K562 (cell line): ENCODE measurements around the gene TRAF3IP1. TPM values are rescaled to one million over a fixed set of nuclear protein-coding genes. Genes with fewer than 3 reads are reported as not detected.

Experiments
- EP300 ChIP-seq: IDR thresholded peaks from 2 replicates; pipeline ENCODE4 v1.6.1; 2012; ENCODE audit warnings: low read length, improper control_type of control experiment
- FOXK1 ChIP-seq: sonication (generic); formaldehyde crosslinking; IDR thresholded peaks from 2 replicates; pipeline ENCODE4 v1.8.0; 2022; ENCODE audit warnings: missing genetic modification reagents, mild to moderate bottlenecking, borderline replicate concordance
- MAFF ChIP-seq: IDR thresholded peaks from 2 replicates; pipeline ENCODE4 v1.6.1; 2012; ENCODE audit warnings: low read length, improper control_type of control experiment
- MAFG ChIP-seq: fragments of 450-650 bp; conservative IDR thresholded peaks from 2 replicates; pipeline ENCODE4 v1.6.1; 2016; ENCODE audit warnings: missing genetic modification characterization, missing compliant biosample characterization
- MEIS2 ChIP-seq: fragments of 450-650 bp; IDR thresholded peaks from 2 replicates; pipeline ENCODE4 v1.6.1; 2014; ENCODE audit warnings: mild to moderate bottlenecking; ENCODE audit not compliant: partially characterized antibody
- PHB2 ChIP-seq: fragments of 450-650 bp; IDR thresholded peaks from 2 replicates; pipeline ENCODE4 v1.6.1; 2017; ENCODE audit warnings: low read depth
- RNF2 ChIP-seq: sonication (generic); IDR thresholded peaks from 2 replicates; pipeline ENCODE4 v1.6.1; 2016
- SAFB ChIP-seq: fragments of 200-400 bp; formaldehyde crosslinking; IDR thresholded peaks from 2 replicates; pipeline ENCODE4 v1.6.1; 2017; ENCODE audit warnings: low read depth, low read length, borderline replicate concordance
- STAT5A ChIP-seq: IDR thresholded peaks from 2 replicates; pipeline ENCODE4 v1.6.1; 2012; ENCODE audit warnings: low read length, inconsistent platforms, borderline replicate concordance
- ZNF41 ChIP-seq: fragments of 250-450 bp; sonication (Bioruptor Pico); conservative IDR thresholded peaks from 2 replicates; pipeline ENCODE4 v1.4.0; 2020; ENCODE audit warnings: mild to moderate bottlenecking
- ZNF518B ChIP-seq: fragments of 250-450 bp; sonication (Bioruptor Pico); IDR thresholded peaks from 2 replicates; pipeline ENCODE4 v1.5.0; 2021; ENCODE audit warnings: mild to moderate bottlenecking, moderate library complexity
- ZNF586 ChIP-seq: fragments of 450-650 bp; formaldehyde crosslinking; conservative IDR thresholded peaks from 2 replicates; pipeline ENCODE4 v1.4.0; 2020; ENCODE audit warnings: mild to moderate bottlenecking, moderate library complexity
- polyA plus RNA-seq, 8 experiments: library from polyadenylated mRNA; depleted of rRNA in 4 of 8; stranded (reverse) in 5 of 8; unstranded in 3 of 8; fragments of >200 nt; fragmentation: Nextera tagmentation in 2 of 8; fragmentation: Illumina TruSeq in 1 of 8; extraction: Ambion mirVana in 2 of 8; extraction: Trizol in 1 of 8; gene quantifications; 2 replicates each; pipeline versions ENCODE4 v1.2.1 to v1.2.3, GENCODE V29; 2011 to 2014; ENCODE audit warnings: inconsistent platforms in 1 of 8, missing spikeins in 1 of 8
- total RNA-seq, 7 experiments: library from RNA; depleted of rRNA in 6 of 7; stranded (reverse); fragments of >200 nt in 6 of 7; fragmentation: Illumina TruSeq in 2 of 7; extraction: Trizol in 2 of 7; gene quantifications; 2 replicates each; pipeline versions ENCODE4 v1.2.1 to v1.2.3, GENCODE V29; 2011 to 2021; ENCODE audit warnings: low replicate concordance in 1 of 7
- TF ChIP-seq, protein P1 (sequence below): fragments of 450-650 bp; formaldehyde crosslinking; conservative IDR thresholded peaks from 2 replicates; pipeline ENCODE4 v1.4.0; 2022; ENCODE audit warnings: mild to moderate bottlenecking, missing genetic modification characterization
- TF ChIP-seq, protein P2 (sequence below): fragments of 450-650 bp; conservative IDR thresholded peaks from 2 replicates; pipeline ENCODE4 v1.6.1; 2016; ENCODE audit warnings: missing genetic modification characterization, low read depth, mild to moderate bottlenecking, control low read depth, missing compliant biosample characterization
- TF ChIP-seq, protein P3 (sequence below): sonication (generic); formaldehyde crosslinking; IDR thresholded peaks from 2 replicates; pipeline ENCODE4 v1.8.0; 2022; ENCODE audit warnings: mild to moderate bottlenecking, missing genetic modification reagents

Gene TRAF3IP1
- total and polyA plus RNA-seq, 9 of the 15 experiments (the other 6 are each of a cell fraction or from before 2014, with no cell fraction given), result 1.3 to 7.4 (median 3.4) TPM

GRCh38 chr2:238399094-238399493 lies 78.8 kb downstream of the TRAF3IP1 start (continued):
- TF ChIP-seq, protein P1, sequence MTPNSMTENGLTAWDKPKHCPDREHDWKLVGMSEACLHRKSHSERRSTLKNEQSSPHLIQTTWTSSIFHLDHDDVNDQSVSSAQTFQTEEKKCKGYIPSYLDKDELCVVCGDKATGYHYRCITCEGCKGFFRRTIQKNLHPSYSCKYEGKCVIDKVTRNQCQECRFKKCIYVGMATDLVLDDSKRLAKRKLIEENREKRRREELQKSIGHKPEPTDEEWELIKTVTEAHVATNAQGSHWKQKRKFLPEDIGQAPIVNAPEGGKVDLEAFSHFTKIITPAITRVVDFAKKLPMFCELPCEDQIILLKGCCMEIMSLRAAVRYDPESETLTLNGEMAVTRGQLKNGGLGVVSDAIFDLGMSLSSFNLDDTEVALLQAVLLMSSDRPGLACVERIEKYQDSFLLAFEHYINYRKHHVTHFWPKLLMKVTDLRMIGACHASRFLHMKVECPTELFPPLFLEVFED, result no peak
- TF ChIP-seq, protein P2, sequence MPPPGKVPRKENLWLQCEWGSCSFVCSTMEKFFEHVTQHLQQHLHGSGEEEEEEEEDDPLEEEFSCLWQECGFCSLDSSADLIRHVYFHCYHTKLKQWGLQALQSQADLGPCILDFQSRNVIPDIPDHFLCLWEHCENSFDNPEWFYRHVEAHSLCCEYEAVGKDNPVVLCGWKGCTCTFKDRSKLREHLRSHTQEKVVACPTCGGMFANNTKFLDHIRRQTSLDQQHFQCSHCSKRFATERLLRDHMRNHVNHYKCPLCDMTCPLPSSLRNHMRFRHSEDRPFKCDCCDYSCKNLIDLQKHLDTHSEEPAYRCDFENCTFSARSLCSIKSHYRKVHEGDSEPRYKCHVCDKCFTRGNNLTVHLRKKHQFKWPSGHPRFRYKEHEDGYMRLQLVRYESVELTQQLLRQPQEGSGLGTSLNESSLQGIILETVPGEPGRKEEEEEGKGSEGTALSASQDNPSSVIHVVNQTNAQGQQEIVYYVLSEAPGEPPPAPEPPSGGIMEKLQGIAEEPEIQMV (tag), result no peak
- TF ChIP-seq ZNF41 (no peak), ZNF586 (CRISPR knock-in tag) (no peak), FOXK1 (CRISPR knock-in tag) (no peak), MEIS2 (peak; percentile 28), MAFF (peak; percentile 8; the same call in 1 of the 2 replicates), EP300 (no peak), ZNF518B (CRISPR knock-in tag) (no peak), STAT5A (no peak), SAFB (no peak), MAFG (tag) (peak; percentile 43), PHB2 (no peak), RNF2 (no peak)
- TF ChIP-seq, protein P3, sequence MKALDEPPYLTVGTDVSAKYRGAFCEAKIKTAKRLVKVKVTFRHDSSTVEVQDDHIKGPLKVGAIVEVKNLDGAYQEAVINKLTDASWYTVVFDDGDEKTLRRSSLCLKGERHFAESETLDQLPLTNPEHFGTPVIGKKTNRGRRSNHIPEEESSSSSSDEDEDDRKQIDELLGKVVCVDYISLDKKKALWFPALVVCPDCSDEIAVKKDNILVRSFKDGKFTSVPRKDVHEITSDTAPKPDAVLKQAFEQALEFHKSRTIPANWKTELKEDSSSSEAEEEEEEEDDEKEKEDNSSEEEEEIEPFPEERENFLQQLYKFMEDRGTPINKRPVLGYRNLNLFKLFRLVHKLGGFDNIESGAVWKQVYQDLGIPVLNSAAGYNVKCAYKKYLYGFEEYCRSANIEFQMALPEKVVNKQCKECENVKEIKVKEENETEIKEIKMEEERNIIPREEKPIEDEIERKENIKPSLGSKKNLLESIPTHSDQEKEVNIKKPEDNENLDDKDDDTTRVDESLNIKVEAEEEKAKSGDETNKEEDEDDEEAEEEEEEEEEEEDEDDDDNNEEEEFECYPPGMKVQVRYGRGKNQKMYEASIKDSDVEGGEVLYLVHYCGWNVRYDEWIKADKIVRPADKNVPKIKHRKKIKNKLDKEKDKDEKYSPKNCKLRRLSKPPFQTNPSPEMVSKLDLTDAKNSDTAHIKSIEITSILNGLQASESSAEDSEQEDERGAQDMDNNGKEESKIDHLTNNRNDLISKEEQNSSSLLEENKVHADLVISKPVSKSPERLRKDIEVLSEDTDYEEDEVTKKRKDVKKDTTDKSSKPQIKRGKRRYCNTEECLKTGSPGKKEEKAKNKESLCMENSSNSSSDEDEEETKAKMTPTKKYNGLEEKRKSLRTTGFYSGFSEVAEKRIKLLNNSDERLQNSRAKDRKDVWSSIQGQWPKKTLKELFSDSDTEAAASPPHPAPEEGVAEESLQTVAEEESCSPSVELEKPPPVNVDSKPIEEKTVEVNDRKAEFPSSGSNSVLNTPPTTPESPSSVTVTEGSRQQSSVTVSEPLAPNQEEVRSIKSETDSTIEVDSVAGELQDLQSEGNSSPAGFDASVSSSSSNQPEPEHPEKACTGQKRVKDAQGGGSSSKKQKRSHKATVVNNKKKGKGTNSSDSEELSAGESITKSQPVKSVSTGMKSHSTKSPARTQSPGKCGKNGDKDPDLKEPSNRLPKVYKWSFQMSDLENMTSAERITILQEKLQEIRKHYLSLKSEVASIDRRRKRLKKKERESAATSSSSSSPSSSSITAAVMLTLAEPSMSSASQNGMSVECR (CRISPR knock-in tag), result no peak
